Fibroblast of peridontal ligament (primary cell): Measurements from ENCODE around the gene SLC2A10.
A peak's percentile ranks its signal among the peaks of the same experiment; 100 is the strongest.

ENCODE experiments used
- DNase-seq: peaks from one replicate; pipeline ENCODE4 v3.0.0-alpha.2; 2010; ENCODE audit errors: extremely low read depth

SLC2A10 gene

GRCh38 chr20:46725186-46726165 is 16.0 kb downstream of the SLC2A10 start:
- DNase-seq = no peak

- DNase-seq = no peak
These were observed 22.3 kb downstream of the SLC2A10 start for GRCh38 chr20:46731770-46732169.

DNA sequence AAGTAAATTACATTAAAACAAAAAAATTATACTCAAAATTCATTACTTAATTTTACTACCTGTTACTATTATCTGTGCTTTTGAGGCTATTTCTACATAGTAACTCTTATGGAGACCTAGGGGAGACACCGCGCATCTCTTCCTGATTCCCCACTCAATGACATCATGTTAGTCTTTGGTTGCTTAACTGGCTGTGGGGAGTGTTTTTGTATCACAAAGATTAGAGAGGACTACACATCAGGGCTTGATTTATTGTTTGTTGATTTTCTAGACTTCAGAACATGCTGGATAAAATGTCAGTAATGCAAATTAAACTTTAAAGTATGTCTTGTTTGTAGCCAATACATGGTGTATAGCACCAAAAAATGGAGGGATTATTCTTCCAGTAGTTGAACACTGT is 26.0 kb downstream of the SLC2A10 start:
- DNase-seq = no peak

DNA sequence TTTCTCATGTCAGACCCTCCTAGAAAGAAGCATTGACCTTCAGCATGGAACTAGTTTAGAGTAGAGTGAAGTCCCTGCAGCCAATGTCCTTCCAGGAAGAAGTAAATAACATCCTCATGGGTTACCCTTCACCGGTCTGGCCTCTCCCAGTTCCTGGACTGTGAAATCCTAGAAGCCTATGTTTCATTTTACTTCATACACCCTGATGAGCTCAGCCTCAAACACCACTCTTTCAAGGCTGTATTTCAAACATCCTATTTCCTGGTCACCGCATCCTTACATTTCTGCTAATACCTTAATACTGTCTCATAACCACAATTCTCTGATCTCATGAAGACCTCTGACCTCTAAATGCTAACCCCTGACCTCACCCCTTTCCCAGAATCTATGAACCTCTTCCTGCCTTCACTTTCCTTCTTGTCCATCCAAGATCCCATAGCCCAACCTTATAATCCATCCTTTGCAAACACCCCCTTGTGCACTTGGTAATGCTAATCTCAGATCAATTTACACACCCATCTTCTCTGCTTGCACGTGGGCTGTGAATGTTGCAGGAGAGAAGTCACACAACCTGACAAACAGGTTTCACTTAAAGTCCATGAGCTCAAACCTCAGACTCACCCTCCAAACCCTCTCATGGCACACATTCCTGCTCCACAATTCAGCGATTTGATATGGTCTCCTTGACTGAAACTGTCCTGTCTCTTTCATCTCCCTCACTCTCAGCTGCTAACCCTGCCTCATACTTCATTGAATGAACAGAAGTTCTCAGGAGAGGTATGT is 30.2 kb downstream of the SLC2A10 start:
- DNase-seq = no peak

DNA sequence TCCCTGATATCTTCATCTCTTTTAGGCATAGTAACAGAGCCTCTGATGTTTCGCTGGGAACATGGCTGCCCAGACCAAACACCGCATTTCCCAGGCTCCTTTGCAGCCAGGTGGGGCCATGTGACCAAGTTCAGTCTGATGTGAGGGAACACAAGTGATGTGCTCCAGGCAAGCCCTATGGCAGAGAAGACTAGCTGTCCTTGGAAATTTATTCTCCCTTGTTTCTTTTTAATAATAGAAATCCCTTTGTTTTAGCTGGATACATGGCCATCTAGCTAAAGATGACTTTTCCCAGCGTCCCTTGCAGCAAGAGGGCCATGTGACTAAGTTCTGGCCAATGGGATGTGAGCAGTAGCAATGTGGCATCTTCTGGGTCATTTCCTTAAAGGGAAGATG is 30.8 kb downstream of the SLC2A10 start:
- DNase-seq = no peak

- DNase-seq = no peak
These were observed 32.6 kb downstream of the SLC2A10 start for GRCh38 chr20:46741924-46742668.

DNA sequence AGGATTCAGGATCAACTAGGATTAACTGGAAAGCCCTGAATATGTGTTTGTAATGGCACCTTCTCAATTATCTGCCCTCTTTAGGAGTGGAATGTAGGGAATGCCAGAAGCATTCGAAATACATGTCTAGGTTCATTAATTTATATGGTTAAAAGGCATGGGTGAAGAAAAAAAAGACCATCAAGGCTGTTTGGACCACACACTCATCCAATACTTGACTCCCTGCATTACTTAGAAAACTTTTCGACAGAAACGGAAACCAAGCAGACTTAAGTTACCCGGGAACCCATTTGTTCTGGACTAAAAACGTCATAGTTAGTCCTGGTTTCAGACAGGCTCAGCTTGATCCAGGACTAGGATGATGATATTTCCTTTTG is 33.2 kb downstream of the SLC2A10 start:
- no peak for DNase-seq

GRCh38 chr20:46743088-46743487 is 33.6 kb downstream of the SLC2A10 start:
- no peak for DNase-seq

DNA sequence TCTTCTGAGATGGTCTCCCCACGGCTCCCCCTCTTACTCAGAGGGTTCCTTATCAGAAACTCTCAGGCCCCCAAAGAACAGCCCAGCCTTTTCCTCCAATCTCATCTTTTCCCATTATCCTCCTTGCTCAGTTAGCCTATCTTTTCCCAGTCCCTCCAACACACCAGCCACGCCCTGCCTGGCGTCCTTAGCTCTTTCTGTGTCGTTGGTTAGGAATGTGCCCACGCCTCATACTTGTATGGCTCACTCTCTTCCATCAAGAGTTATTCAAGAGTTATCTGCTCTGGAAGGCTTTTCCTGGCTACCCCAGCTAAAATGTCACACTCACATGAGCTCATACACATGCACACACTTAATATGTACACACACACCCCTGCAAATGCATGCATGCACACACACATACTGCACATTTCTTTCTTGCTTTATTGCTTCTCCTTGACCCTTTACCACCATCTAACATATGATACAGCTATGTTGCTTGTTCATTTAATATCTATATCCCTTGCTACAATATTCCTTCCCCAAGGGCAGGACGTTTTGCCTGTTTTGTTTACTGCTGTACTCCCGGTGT is 37.6 kb downstream of the SLC2A10 start:
- DNase-seq = peak; percentile 27

GRCh38 chr20:46749147-46749546 is 39.7 kb downstream of the SLC2A10 start:
- no peak for DNase-seq

- peak; percentile 64 for DNase-seq
These were observed 42.4 kb downstream of the SLC2A10 start for GRCh38 chr20:46751856-46752255.

- DNase-seq = peak; percentile 76
These were observed 43.3 kb downstream of the SLC2A10 start for GRCh38 chr20:46752728-46753127.

DNA sequence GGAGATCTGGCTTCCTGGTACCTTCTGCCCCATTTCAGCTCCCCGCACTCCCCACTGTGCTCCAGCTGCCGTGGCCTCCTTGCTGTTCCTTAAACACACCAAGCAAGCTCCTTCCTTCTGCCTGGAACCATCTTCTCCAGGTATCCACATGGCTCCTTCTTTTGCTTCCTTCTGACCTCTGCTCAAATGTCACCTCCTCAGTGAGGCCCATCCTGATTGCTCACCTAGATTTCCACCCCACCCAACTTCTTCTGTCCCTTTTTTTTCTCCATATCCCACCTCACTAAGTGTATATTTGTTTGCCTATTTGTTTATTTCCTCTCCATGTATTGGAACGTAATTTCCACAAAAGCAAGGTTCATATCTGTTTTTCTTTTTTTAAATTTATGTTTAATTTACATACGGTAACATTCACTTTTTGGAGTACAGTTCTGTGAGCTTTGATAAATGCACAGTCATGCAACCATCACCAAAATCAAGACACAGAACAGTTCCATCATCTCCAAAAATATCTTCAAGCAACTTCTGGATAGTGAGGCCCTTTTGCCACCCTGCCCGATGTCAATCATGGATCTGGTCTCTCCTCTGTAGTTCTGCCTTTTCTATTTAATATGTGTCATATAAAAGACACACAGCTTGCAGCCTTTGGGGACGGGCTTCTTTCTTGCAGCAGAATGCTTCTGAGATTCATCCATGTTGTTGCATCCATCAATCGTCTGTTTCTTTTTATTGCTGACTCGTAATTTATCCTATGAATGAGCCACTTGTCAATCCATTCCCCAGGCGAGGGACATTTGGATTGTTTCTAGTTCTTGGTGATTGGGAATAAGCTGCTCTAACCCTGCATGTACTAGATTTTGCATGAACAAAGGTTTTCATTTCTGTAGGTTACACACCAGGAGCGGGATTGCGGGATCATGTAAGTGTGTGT is 46.3 kb downstream of the SLC2A10 start:
- no peak for DNase-seq

DNA sequence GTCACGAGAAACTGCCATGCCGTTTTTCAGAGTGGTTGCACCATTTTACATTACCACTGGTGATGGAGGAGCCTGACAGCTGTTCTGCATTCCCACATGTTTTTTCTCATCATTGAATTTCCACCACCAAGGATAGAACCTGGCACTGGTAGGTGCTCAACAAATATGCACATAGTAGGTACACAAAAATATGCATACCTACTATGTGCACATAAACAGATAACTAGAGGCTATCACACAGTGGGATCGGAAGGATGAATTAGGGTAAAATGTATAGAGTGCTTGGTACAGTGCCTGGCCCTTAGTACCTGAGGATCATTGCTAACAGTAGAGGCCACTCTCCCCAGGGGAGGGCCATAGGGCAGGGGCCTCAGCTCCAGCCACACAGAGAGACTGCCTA is 47.0 kb downstream of the SLC2A10 start:
- no peak for DNase-seq

GRCh38 chr20:46757135-46757534 is 47.7 kb downstream of the SLC2A10 start:
- no peak for DNase-seq

- DNase-seq = peak; percentile 67
These were observed 48.6 kb downstream of the SLC2A10 start for GRCh38 chr20:46757754-46758678.

GRCh38 chr20:46758929-46759669 is 49.6 kb downstream of the SLC2A10 start:
- DNase-seq = no peak

GRCh38 chr20:46761566-46761965 is 52.1 kb downstream of the SLC2A10 start:
- DNase-seq = no peak

GRCh38 chr20:46764068-46764467 is 54.6 kb downstream of the SLC2A10 start:
- no peak for DNase-seq
